Measurements from ENCODE around the gene TBX20.

DNA sequence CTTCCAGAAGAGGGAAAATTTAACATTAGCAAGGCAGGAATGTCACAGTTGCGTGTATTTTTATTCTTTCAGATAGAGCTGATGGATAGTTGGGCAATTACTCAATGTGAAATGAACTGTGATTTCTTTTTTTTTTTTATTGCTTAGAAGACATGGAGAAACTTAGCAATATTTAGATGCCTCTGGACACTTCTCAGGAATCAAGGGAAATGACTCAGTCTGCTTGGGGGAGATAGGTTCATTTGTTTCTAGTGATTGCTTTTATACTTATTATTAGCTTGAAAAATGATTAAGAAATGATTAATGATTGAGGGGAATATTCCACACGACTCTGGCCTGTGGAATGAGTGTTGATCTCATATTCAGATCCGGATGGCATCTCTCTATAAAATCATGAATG, 33.1 kb upstream of the TBX20 start:
- no peak for TF ChIP-seq EZH2phosphoT487 (IDR thresholded peaks at IDR 0.05; ENCODE audit: low read depth, severe bottlenecking, unreplicated experiment)
- TF ChIP-seq, protein P1, sequence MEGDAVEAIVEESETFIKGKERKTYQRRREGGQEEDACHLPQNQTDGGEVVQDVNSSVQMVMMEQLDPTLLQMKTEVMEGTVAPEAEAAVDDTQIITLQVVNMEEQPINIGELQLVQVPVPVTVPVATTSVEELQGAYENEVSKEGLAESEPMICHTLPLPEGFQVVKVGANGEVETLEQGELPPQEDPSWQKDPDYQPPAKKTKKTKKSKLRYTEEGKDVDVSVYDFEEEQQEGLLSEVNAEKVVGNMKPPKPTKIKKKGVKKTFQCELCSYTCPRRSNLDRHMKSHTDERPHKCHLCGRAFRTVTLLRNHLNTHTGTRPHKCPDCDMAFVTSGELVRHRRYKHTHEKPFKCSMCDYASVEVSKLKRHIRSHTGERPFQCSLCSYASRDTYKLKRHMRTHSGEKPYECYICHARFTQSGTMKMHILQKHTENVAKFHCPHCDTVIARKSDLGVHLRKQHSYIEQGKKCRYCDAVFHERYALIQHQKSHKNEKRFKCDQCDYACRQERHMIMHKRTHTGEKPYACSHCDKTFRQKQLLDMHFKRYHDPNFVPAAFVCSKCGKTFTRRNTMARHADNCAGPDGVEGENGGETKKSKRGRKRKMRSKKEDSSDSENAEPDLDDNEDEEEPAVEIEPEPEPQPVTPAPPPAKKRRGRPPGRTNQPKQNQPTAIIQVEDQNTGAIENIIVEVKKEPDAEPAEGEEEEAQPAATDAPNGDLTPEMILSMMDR (IDR thresholded peaks at IDR 0.05; ENCODE audit: poor library complexity): no peak
- no peak for TF ChIP-seq EZH2 (IDR thresholded peaks at IDR 0.05; ENCODE audit: borderline replicate concordance)

Data from hepatocyte (in vitro differentiated cells).